Right forelimb (tissue), 1 donor: ENCODE results near the gene NOLC1.

Experiments
- DNase-seq: peaks from one replicate; pipeline ENCODE4 v3.0.0-alpha.2; 2018

Gene NOLC1

GRCh38 chr10:102211615-102212299 is 59.6 kb downstream of the NOLC1 start:
- DNase-seq = no peak
